ENCODE data around the gene ZNF213. TPM values are rescaled to one million over a fixed set of nuclear protein-coding genes. Genes with fewer than 3 reads are reported as not detected.

The ZNF213 gene
- total RNA-seq, 1 donor from 2014 or later = 14.9 TPM

DNA sequence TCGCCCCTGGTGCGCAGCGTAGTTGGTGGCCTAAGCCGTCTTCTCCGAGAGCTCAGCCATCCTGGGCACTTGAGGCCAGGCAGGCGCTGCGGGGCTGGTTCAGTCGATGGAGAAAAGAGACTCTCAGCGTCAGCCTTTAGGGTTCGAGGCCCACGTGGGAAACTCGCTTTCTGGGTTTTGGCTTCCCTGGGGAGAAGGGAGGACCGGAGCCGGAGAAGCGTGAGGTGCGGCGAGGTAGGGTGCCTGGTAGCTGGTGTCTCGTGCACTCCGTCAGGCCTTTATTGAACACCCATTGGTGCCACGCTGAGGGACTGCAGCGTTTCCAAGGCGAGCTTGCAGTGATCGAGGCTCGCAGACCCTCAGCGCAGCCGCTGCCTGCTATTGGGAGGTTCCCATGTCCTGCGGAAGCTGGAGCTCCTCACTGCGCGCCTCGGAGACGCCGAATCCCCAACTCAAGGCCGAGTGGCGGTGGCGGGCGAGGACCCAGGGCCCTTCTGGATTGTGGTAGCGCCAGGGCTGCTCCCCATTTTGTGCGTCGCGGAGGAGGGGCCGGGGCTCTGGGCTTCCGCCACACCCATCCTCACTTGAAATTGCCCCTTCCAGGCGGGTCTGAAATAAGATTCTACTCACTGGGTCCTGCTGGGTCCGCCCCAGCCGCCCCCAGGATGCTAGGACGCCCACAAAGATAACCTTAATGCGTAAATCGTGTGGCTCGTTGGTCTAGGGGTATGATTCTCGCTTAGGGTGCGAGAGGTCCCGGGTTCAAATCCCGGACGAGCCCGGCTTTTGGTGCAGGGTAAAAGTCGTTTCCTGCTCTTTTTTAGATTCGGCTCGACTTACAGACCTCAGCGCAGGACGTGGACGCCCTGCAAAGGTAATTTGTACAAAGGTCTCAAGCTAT, 54.3 kb downstream of the ZNF213 start:
- DNase-seq (ENCODE audit: low read depth, low spot score) = peak; percentile 55
- peaks cover 34% of the 10 kb centered on the region for H3K4me1 Mint-ChIP-seq
- no peak for TF ChIP-seq CTCF (conservative IDR thresholded peaks at IDR 0.05)
- H3K27ac Mint-ChIP-seq (ENCODE audit: unreplicated experiment) = no peak overlapping the region
- no peaks in the 10 kb centered on the region for H3K9me3 Mint-ChIP-seq
- peaks cover 93% of the 10 kb centered on the region for H3K27me3 Mint-ChIP-seq (ENCODE audit: low read depth)
- peaks cover 1% of the 10 kb centered on the region for H3K36me3 Mint-ChIP-seq (ENCODE audit: low read depth)
- H3K4me3 Mint-ChIP-seq = peak overlapping the region; percentile 98

DNA sequence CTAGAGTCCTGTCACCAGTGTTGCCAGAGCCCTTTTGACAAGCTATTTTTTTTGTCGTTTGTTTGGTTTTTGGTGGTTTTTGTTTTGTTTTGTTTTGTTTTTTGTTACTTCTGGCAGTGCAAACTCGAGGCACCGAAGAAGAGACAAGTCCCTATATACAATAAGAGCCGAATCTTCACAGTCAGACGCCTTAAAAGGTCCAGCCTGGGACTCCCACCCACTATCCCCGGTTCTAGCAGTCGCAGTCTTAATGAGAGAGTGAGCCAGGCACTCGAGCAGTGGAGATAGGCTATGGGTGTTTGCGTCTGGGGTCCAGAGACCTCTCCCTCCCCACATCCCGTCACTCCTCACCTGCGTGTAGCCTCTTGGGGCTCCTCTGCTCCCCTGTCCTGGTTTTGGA, 55.0 kb downstream of the ZNF213 start:
- no peak for TF ChIP-seq CTCF (conservative IDR thresholded peaks at IDR 0.05)
- Mint-ChIP-seq H3K27ac (ENCODE audit: unreplicated experiment) (no peak overlapping the region), H3K4me1 (peaks cover 31% of the 10 kb centered on the region), H3K36me3 (ENCODE audit: low read depth) (no peaks in the 10 kb centered on the region), H3K4me3 (peak overlapping the region; percentile 98), H3K9me3 (no peaks in the 10 kb centered on the region), H3K27me3 (ENCODE audit: low read depth) (peaks cover 94% of the 10 kb centered on the region)
- DNase-seq (ENCODE audit: low read depth, low spot score) = no peak

DNA sequence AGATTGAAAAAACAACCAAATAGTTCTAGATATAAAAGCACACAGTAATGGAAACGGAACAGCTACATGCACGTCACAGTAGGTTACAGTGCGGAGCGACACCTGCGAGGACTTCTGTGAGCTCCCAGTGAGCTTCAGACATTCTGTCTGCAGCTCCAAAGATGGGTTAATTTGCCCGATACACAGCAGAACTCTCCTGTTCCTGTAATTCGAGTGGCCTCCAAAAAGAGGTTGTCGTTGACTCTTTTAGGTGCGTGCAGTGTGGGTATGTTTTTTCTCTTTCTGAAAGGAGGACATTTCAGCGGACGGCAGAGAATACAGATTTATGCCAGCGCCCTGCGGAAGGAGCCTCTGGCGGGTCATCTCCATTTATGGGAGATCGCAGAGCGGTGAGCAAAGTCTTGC, 56.1 kb downstream of the ZNF213 start:
- Mint-ChIP-seq H3K27me3 (ENCODE audit: low read depth) (peaks cover 98% of the 10 kb centered on the region), H3K36me3 (ENCODE audit: low read depth) (no peaks in the 10 kb centered on the region), H3K9me3 (no peaks in the 10 kb centered on the region), H3K4me1 (peaks cover 31% of the 10 kb centered on the region), H3K4me3 (peak overlapping the region; percentile 98), H3K27ac (ENCODE audit: unreplicated experiment) (no peak overlapping the region)
- DNase-seq (ENCODE audit: low read depth, low spot score) = no peak
- no peak for TF ChIP-seq CTCF (conservative IDR thresholded peaks at IDR 0.05)

Other genes with a start within 250 kb of the ZNF213 start
- gene FLYWCH1, start 223.1 kb upstream of the ZNF213 start, total RNA-seq = 26.4 and 26.7 TPM in 2 replicates
- 1.0 TPM in 2 replicates for gene KREMEN2, start 170.8 kb upstream of the ZNF213 start, total RNA-seq
- 53.3 and 53.4 TPM in 2 replicates for gene PAQR4, start 165.7 kb upstream of the ZNF213 start, total RNA-seq
- gene PKMYT1, start 154.6 kb upstream of the ZNF213 start, total RNA-seq = 80.1 and 82.2 TPM in 2 replicates
- not detected in 2 replicates for gene CLDN9, start 122.1 kb upstream of the ZNF213 start, total RNA-seq
- 0.47 and 0.55 TPM in 2 replicates for gene CLDN6, start 116.8 kb upstream of the ZNF213 start, total RNA-seq
- gene TNFRSF12A, start 114.7 kb upstream of the ZNF213 start, total RNA-seq = 3.1 and 3.5 TPM in 2 replicates
- gene HCFC1R1, start 111.1 kb upstream of the ZNF213 start, total RNA-seq = 23.7 and 28.6 TPM in 2 replicates
- 62.5 and 68.0 TPM in 2 replicates for gene THOC6, start 111.0 kb upstream of the ZNF213 start, total RNA-seq
- not detected in 2 replicates for gene BICDL2, start 98.1 kb upstream of the ZNF213 start, total RNA-seq
- gene MMP25, start 88.5 kb upstream of the ZNF213 start, total RNA-seq = 0.64 and 0.96 TPM in 2 replicates
- not detected in 2 replicates for gene IL32, start 69.4 kb upstream of the ZNF213 start, total RNA-seq
- not detected in 2 replicates for gene ZSCAN10, start 35.7 kb upstream of the ZNF213 start, total RNA-seq
- 19.7 and 21.1 TPM in 2 replicates for gene ZNF205, start 22.4 kb upstream of the ZNF213 start, total RNA-seq
- 0.35 TPM in 1 of 2 replicates, not detected in the other for gene OR1F1, start 53.2 kb downstream of the ZNF213 start, total RNA-seq
- 12.1 and 14.1 TPM in 2 replicates for gene ZNF200, start 100.1 kb downstream of the ZNF213 start, total RNA-seq
- not detected in 2 replicates for gene MEFV, start 121.6 kb downstream of the ZNF213 start, total RNA-seq
- gene ZNF263, start 148.5 kb downstream of the ZNF213 start, total RNA-seq = 32.7 and 34.0 TPM in 2 replicates
- gene TIGD7, start 170.4 kb downstream of the ZNF213 start, total RNA-seq = 5.2 and 6.6 TPM in 2 replicates
- gene ZNF75A, start 170.5 kb downstream of the ZNF213 start, total RNA-seq = 43.8 and 48.9 TPM in 2 replicates
- gene OR2C1, start 220.9 kb downstream of the ZNF213 start, total RNA-seq = 0.16 TPM in 1 of 2 replicates, not detected in the other